Amniotic epithelial cell (primary cell): ENCODE data around the gene ZBP1.
"Not testable (repeated sequence)": the region's sequence is repeated elsewhere in the genome, so short reads cannot be mapped to it uniquely, and the experiment has no call there.

Experiments used
- DNase-seq: peaks from one replicate; pipeline ENCODE4 v3.0.0-alpha.2; 2010; ENCODE audit warnings: low read depth

ZBP1 gene

DNA sequence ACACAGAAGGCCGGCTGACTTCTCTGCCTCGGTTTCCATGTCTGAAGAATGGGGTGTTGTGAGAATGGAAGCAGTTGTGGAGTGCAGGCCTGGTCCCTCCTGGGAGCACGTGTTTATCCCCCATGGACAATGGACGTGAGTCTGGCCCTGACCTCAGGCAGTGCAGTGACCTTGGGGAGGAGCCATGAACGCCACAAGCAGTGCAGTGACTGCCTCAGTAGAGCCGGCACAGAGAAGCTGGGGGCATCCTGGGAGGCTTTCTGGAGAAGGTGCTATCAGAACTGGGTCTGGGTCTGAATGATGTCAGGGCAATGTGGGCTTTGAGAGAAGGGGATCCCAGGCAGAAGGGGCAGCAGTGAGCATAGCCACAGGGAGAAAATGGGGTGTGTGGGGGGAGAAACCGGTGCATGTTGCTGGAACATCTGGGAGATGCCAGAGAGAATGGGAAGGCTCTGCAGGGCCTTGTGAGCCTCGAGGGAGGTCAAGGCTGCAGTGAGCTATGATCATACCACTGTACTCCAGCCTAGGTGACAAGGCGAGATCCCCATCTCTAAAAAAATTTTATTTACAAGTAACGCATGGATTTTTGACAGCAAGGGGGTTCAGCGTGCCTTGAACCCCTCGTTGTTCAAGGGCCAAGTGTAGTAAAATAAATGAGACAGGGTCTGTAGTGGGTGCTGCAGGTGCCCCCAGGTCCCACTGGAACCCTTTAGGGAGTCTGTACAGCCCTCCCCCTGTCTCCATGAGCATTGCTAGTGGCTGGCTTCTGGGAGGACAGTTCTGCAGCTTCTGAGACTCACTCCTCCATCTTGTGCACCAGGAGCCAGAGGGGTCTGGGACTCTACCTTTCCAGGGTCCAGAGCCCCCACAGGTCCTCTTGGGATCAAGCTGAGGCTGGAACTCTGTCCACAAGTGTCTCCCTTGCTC, 27.0 kb upstream of the ZBP1 start:
- DNase-seq: no peak

DNA sequence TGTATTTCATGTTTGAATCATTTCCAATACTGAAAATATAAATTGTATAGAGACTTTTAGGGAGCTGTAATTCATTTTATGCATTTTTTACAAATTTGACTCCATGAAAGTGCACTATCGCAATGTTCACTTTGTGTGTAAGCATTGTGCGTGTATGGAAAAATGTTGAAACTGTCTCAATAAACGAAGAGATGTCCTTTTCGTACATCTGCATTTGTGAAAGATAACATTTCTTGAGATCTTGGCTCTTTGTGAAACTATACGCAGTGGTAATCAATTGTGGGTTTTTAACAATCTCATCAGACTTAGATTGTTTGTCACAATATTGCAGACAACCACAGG, 18.6 kb upstream of the ZBP1 start:
- DNase-seq: no peak

DNA sequence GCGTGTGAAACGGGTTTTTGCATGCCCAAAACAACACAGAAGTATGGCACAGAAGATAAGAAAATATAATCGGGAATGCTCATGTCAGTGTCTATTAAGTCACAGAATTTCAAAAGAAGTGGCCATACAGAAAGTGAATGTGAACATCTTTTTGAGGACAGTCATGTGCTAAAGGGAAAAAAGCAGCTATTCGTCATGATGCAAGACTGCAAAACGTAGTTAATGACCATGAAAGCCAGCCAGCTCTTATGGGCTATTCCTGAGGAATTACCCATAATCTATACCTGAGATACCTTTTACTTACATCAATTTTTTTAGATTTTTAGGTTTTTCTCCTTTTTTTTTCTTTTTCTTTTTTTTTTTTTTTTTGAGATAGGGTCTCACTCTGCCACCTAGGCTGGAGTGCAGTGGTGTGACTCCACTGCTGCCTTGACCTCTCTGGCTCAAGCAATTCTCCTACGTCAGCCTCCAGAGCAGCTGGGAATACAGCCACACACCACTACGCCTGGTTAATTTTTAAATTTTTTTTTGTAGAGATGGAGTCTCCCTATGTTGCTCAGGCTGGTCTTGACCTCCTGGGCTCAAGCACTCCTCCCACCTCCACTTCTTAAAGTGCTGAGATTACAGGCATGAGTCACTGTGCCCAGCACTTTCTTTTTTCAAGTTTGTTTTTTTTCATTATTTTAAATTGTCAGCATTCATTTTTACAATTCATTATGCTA, 18.1 kb upstream of the ZBP1 start:
- peak; percentile 50 for DNase-seq

DNA sequence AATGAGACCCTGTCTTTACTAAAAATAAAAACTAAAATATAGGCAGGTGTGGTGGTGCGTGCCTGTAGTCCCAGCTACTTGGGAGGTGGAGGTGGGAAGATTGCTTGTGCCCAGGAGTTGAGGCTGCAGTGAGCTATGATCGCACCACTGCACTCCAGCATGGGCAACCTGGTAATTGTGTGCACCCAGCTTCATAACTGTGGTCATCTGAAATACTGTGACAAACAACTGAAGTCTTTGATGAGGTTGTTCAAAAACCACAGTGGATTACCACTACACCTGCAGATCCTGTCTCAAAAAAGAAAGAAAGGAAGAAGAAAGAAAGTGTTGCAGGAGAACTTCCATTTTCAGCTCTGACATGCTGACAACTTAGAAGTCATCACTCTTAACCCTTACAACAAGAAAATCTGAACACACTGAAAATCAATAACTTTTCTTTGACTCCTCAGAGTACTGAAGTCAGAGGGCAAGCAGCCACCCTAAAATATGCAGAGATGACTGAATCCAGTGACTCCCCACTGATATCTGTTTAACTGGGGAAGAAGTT, 13.8 kb upstream of the ZBP1 start:
- no peak for DNase-seq

DNA sequence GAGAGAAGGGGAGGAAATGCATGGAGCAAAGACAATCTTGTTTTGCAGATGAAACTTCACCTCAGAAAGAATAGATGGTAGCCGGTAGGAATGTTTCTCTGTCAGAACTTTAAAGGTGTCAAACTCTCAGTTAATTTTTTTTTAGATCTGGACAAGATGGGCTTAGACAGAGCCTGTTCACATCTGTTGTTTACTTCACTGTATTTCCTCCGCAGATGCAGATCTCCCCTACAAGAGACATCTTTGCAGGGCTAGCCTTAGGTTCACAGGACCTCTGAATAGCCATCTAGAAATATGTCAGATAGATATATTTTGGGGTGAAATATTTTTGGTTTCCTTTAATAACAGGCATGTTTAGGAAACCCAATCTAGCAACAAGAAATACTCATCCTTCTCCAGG, 12.1 kb upstream of the ZBP1 start:
- no peak for DNase-seq

DNA sequence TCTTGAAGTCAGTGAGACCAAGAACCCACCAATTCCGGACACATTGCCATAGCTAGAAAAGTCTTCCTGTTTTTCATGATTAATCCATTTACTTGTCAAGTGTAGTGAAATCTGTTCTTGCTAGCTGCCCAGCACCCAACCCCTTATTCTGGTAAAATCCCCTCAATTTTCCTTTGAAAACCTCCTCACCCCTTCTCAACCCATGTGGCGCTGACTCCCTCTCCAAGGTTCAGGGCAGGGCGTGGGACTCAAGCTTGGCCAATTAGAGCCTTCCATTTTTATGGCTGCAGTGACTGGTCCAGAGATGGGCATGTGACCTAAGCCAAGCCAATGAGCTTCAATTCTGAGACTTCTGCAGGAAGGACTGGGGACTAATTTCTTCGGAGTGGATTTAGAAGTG, 9.8 kb upstream of the ZBP1 start:
- no peak for DNase-seq

DNA sequence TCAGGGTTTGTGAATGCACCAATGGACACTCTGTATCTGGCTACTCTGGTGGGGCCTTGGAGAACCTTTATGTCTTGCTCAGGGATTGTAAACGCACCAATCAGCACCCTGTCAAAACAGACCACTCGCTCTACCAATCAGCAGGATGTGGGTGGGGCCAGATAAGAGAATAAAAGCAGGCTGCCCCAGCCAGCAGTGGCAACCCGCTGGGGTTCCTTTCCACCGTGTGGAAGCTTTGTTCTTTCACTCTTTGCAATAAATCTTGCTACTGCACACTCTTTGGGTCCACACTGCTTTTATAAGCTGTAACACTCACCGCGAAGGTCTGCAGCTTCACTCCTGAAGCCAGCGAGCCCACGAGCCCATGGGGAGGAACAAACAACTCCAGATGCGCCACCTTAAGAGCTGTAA, 9.3 kb upstream of the ZBP1 start:
- not testable (repeated sequence) for DNase-seq

DNA sequence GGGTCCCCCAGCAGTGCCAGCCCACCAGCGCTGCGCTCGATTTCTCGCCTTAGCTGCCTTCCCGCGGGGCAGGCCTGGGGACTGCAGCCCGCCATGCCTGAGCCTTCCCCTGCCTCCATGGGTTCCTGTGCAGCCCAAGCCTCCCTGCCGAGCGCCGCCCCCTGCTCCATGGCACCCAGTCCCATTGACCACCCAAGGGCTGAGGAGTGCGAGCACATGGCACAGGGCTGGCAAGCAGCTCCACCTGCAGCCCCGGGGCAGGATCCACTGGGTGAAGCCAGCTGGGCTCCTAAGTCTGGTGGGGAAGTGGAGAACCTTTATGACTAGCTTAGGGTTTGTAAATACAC, 8.7 kb upstream of the ZBP1 start:
- DNase-seq: not testable (repeated sequence)

DNA sequence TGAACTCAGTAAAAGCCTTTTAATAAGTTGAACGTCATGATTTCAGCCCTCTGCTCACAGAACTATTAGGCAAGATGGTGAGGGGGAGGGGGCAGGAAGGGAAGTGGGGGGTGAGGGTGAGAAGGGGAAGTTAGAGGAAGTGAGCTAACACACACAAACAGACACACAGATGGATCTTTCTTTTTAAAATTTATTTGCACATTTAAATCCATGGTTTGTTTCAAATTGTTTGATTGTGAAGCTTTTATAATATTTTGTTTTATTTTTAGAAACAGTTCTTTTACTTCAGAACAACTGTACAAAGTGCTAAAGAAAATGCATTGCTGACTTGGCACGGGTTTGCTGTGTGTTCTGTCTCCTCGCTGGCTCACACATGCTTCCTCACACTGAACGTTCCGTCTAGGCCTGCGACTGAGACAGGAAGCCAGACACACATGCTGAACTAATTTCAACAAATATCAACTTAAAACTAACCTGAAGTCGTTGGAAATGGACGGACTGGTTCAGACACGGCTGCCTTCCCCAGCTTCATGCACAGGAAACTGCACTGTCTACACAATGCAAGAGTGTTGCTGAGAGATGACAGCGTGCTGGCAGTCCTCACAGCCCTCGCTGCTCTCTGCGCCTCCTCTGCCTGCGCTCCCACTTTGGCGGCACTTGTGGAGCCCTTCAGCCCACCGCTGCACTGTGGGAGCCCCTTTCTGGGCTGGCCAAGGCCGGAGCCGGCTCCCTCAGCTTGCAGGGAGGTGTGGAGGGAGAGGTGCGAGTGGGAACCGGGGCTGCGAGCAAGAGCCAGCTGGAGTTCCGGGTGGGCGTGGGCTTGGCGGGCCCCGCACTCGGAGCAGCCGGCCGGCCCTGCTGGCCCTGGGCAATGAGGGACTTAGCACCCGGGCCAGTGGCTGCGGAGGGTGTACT, 8.1 kb upstream of the ZBP1 start:
- peak; percentile 33 for DNase-seq

DNA sequence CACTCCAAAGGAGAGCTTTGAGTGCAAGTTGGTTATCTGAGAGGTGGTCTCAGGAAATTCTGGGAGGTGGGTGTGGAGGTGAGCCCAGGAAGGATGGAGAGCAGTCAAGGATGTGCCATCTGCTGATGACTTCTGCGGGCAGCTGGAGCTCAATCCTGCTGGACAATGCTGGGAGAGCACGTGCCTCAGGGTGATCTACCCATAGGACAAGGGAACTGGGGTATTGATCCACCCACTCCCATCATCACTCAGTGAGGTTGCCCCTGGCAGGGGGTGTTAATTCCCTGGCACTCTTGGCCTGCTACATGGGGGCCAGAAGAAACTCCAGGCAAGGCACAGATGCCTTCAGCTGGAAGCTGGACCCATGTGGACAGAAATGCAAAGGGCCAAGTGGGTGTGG, 7.1 kb upstream of the ZBP1 start:
- no peak for DNase-seq

DNA sequence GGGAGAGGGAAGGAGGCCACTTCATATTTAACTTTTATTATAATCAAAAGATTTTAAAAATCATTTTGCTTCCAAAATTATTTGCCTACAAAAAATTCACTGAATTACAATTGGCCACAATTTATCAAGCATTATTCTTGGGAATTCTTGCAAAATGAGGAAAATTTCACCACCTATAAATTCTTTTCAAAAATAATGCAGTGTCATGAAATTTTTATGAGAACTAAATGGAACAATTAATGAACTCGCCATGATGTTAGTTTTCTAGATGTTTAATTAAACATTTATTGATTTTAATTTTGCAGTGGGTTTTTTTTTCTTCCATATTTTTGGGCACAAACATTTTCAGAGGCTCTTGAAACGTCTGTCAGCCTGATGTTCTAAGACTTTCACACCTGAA, 5.8 kb upstream of the ZBP1 start:
- no peak for DNase-seq

DNA sequence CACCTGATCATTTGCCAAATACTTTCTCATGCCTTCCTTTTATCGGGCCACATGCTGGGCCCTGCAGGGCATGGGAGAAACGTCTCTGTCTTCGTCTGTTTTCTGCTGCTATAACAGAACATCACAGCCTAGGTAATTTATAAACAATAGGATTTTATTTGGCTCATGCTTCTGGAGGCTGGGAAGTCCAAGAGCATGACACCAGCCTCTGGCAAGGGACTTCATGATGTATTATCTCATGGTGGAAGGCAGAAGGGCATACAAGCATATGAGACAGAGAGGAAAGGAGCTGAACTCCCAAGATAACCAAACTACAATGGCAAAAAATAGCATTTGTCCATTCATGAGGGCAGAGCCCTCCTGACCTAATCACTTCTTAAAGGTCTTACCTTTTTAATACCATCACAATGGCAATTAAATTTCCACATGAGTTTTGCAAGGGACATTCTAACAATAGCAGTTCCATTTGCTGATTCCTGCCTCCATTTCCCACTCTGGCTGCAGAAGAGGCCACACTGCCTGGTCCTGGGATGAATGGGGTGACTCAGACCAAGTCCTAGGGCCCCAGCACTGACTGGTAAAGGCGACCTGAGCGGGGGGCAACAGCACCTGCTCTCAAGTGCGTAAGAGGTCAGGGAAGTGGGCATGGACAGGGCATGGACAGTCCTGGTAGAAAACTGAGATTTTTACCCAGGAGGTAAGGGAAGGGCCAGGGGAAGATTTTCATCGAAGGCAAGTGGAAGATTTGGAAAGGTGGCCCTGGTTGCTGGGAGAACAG, 5.1 kb upstream of the ZBP1 start:
- no peak for DNase-seq

DNA sequence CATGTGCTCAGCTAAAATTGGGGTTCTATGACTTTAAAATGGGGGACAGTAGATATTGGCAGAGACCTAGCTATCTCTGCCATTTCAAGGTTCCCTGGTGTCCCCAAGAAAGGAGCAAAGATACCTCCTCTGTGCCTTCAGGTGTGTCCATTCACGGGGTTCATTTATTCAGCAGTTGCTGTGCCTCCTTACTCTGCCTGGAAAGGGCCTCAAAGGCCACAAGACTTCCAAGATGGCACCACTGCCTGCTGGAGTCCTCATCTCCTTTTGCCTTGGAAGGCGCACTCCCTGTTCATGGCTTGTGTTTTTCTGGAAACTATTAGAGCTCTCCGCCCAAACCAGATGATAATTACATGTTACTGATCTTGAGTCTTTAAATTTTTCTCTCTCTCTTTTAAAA, 3.9 kb upstream of the ZBP1 start:
- DNase-seq: no peak

DNA sequence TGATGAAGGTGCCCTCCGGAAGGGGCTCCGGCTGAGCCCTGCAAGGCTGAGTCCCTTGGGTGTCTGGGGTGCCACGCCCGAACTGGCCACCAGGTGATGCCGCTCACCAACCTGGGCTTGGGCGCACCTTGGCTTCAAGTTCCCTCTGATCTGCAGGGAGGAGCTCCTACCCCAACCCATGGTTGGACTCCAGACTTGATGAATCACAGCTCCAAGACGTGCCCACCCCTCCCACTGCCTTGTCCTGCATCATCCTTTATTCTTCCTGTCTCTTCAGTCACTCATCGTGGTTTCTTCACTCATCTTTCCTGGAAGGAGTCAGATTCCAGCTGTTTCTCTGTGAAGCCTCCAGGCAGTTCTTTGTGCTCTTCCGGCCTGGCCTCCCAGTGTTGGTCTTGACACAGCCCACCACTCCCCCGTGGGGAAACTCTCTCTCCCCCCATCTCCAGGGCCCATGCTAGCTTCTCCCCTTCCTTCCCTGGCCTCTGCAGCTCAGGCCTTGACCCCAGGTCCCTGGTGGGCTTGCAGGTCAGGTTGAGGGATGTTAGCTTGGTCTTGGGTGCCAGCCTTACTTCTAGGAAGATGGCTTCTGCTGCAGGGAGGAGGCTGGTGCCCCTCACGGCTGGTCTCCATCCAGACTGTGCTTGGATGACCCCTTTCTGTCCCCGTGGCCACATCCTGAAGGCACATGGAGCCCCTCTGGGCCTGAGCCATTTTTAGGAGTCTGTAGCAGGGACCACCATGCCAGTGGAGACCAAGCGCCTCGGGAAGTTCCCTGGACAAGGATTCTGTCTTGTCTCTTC, 2.6 kb upstream of the ZBP1 start:
- DNase-seq: peak; percentile 69

DNA sequence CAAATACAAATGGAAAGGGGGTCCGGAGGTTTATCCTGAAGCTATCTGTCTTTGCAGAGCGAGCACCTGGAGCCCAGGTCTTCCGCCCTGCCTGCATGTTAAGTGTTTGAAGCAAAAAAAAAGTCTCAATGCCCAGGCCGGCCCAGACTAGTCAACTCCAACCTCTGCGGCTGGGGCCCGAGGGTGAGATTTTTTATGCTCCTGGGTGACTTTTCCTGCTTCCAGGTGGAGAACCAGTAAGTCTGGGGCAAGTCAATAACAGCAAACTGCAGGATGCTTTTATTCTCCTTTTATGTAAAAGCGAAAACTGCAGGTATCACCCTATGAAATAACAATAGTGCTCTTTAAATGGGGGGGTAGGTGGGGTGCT, 2.0 kb upstream of the ZBP1 start:
- DNase-seq: no peak

DNA sequence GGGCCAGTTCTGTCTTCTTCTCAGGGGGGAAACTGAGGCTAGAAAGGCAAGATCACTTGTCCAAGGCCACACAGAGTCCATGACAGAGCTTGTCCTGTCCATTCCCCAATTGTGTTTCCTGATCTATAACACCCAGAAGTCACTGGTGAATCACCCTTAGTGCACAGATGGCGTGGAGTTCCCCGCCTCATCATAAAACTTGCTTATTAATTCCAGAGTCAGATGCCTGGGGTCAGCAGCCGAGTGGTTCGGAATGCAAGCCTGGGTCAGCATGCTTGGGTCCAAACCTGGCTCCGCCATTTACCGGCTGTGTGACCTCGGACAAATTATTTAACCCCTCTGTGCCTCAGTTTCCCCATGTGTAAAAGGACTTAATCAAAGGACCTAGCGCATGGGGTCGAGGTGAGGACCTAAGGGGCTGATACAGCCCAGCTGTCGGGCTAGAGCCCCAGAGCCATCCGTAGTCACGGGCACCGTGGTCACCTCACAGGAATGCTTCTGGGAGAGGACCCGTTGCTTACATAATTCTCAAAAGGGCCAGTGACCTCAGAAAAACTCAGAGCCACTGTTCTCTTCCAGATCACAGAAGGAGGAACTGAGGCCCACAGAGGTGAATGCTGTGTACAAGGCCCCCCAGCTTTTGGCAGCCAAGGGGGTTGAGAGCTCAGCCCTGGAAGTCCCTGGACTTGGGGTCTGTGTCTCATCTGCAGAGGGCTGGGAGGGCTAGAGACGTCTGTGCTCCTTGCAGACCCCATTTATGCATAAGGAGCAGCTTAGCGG, 1.4 kb upstream of the ZBP1 start:
- no peak for DNase-seq

DNA sequence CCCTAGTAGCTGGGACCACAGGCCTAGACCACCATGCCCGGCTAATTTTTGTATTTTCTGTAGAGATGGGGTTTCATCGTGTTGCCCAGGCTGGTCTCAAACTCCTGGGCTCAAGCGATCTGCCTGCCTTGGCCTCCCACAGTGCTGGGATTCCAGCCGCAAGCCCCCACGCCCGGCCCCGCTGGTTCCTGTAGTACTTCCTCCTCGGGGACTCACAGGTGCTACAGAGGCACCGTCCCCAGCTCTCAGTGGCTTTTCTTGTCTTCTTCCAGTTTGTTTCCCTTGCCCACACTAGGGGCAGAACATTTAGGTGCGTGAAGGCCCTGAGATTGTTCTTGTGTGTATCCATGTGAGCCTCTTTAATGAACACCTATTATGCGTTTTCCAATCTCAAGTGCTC, 773 bp upstream of the ZBP1 start:
- no peak for DNase-seq

DNA sequence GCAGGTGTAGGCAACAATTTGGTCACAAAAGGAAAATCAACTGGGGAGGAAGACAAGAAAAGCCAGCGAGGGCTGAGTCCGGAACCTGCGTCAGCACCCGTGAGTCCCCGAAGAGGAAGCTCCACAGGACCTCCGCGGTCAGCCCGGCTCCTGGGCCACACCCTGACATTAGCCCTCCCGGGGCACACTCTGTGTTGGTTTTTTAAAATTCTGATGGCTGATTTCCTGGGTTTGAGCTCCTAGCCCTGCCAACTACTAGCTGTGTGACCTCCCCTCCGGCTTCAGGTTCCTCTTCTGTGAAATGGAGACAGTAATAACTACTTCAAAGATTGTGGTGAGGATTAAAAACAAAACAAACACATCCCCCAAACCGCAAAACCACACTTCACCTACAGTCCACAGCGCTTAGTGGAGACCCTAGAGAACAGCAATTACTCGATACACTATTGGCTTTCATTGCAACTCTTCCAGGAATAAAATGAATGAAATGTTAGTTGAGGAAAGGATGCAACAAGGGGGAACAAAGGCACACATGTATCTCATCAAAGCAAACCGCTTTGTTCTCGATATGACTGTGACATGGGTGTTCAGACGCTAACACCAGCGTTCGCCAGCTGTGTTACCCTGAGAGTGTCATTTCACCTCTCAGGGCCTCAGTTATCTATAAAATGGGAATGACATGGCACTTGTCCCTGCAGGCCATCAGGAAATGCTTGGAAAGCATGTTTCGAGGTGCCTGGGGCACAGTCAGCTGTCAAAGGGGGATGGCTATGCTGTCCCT, 985 bp downstream of the ZBP1 start:
- DNase-seq: no peak

DNA sequence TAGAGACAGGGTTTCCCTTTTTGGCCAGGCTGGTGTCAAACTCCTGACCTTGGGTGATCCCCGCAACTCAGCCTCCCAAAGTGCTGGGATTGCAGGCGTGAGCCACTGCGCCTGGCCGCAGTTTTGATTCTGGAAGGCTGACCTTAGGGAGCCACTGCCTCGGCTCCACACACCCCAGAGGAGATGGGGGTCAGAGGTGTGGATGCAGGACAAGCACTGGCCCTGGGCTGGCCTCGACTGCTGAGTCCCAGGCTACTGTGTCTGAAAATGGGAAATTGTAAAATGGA, 1.5 kb downstream of the ZBP1 start:
- DNase-seq: no peak
